HG03575 (cell line): ENCODE measurements around the gene COMMD4.
"Not testable (repeated sequence)": the region's sequence is repeated elsewhere in the genome, so short reads cannot be mapped to it uniquely, and the experiment has no call there.

Experiments
- ATAC-seq: cut with Tn5 transposase; IDR thresholded peaks from one replicate; pipeline ENCODE4 v1.9.1; 2021; ENCODE audit not compliant: unreplicated experiment, insufficient number of reproducible peaks, low FRiP score; ENCODE audit errors: extremely low read depth

COMMD4 gene

GRCh38 chr15:75367406-75367912 is 31.6 kb downstream of the COMMD4 start:
- ATAC-seq: no peak

GRCh38 chr15:75367913-75368688 is 32.2 kb downstream of the COMMD4 start, which contains the start of gene MAN2C1:
MAN2C1 (minus strand) TSS chr15:75368607; CDS start chr15:75368583, 24 bp downstream.
- peak; percentile 59 for ATAC-seq

- ATAC-seq: no peak
Measured at GRCh38 chr15:75368689-75369239, 32.9 kb downstream of the COMMD4 start.

- no peak for ATAC-seq
Measured at GRCh38 chr15:75369897-75370581, 34.2 kb downstream of the COMMD4 start.

GRCh38 chr15:75371486-75371885 is 35.6 kb downstream of the COMMD4 start:
- no peak for ATAC-seq

GRCh38 chr15:75371901-75372688 is 36.2 kb downstream of the COMMD4 start:
- ATAC-seq: no peak

GRCh38 chr15:75380773-75381172 is 44.9 kb downstream of the COMMD4 start:
- ATAC-seq: no peak

- not testable (repeated sequence) for ATAC-seq
Measured at GRCh38 chr15:75383986-75384385, 48.1 kb downstream of the COMMD4 start.
